ENCODE data around the gene POP4. TPM values are rescaled to one million over a fixed set of nuclear protein-coding genes. Genes with fewer than 3 reads are reported as not detected.

POP4 gene
- total RNA-seq, 4 donors from 2014 or later: 46.3 to 56.5 (median 54.8) TPM

GRCh38 chr19:29566496-29567054, 39.5 kb upstream of the POP4 start:
- peaks cover 0 to 49% (median 0%) of the 10 kb centered on the region in 4 donors for H3K27me3 ChIP-seq
- no peak for TF ChIP-seq POLR2A (IDR thresholded peaks at IDR 0.05)
- TF ChIP-seq CTCF (IDR thresholded peaks at IDR 0.05): no peak
- no peak for DNase-seq
- intact Hi-C loops (cut with DNase I): no loop called here
- no peak overlapping the region for H3K4me3 ChIP-seq
- H3K27ac ChIP-seq: no peak overlapping the region
- H3K36me3 ChIP-seq: no peaks in the 10 kb centered on the region
- WGBS, 2 donors: 77 to 80% methylated on average over 3 of the region's 3 CpGs
- H3K4me1 ChIP-seq: no peaks in the 10 kb centered on the region
- no peaks in the 10 kb centered on the region for H3K9me3 ChIP-seq

GRCh38 chr19:29567366-29567915, 38.6 kb upstream of the POP4 start:
- Histone ChIP-seq H3K27ac (no peak overlapping the region), H3K4me1 (no peaks in the 10 kb centered on the region), H3K36me3 (no peaks in the 10 kb centered on the region), H3K27me3 (peaks cover 0 to 45% (median 0%) of the 10 kb centered on the region in 4 donors), H3K9me3 (no peaks in the 10 kb centered on the region), H3K4me3 (no peak overlapping the region)
- TF ChIP-seq POLR2A (IDR thresholded peaks at IDR 0.05) (no peak), CTCF (IDR thresholded peaks at IDR 0.05) (no peak)
- WGBS, 2 donors: 65 to 80% methylated on average over 1 to 2 of the region's 2 CpGs
- intact Hi-C loops (cut with DNase I): no loop called here
- DNase-seq: no peak

- Histone ChIP-seq H3K27me3 (peaks cover 0 to 39% (median 0%) of the 10 kb centered on the region in 4 donors), H3K27ac (no peak overlapping the region), H3K36me3 (no peaks in the 10 kb centered on the region), H3K9me3 (no peaks in the 10 kb centered on the region), H3K4me3 (no peak overlapping the region), H3K4me1 (no peaks in the 10 kb centered on the region)
- no peak for DNase-seq
- WGBS, 2 donors: 66 to 71% methylated on average over 13 to 20 of the region's 22 CpGs
- intact Hi-C loops (cut with DNase I): no loop called here
- no peak for TF ChIP-seq POLR2A (IDR thresholded peaks at IDR 0.05)
- no peak for TF ChIP-seq CTCF (IDR thresholded peaks at IDR 0.05)
Observed at GRCh38 chr19:29568036-29569025, 37.8 kb upstream of the POP4 start.

- Histone ChIP-seq H3K4me1 (no peaks in the 10 kb centered on the region), H3K27me3 (peaks cover 0 to 44% (median 0%) of the 10 kb centered on the region in 4 donors), H3K36me3 (no peaks in the 10 kb centered on the region), H3K27ac (no peak overlapping the region), H3K4me3 (no peak overlapping the region), H3K9me3 (no peaks in the 10 kb centered on the region)
- DNase-seq: no peak
- no peak for TF ChIP-seq CTCF (IDR thresholded peaks at IDR 0.05)
- TF ChIP-seq POLR2A (IDR thresholded peaks at IDR 0.05): no peak
- WGBS, 2 donors: 69 to 80% methylated on average over 7 to 8 of the region's 9 CpGs
- intact Hi-C loops (cut with DNase I): no loop called here
Observed at GRCh38 chr19:29569038-29569911, 36.8 kb upstream of the POP4 start.

All from esophagus squamous epithelium (tissue), 5 donors.